HCT116 (cell line): Measurements from ENCODE around the gene BCL11B.

Source experiments
- CTCF ChIP-seq, 3 experiments: fragments of 200-600 bp in 1 of 3; sonication (generic) in 1 of 3; IDR thresholded peaks in 2 of 3; conservative IDR thresholded peaks in 1 of 3; 2 replicates each; pipeline ENCODE4 v1.5.1; 2012 to 2017; ENCODE audit warnings: low read depth in 2 of 3, low read length in 2 of 3, antibody characterized with exemption in 1 of 3, borderline replicate concordance in 1 of 3, control low read depth in 1 of 3, mild to moderate bottlenecking in 1 of 3, mixed read lengths in 1 of 3, mixed run types in 1 of 3, moderate library complexity in 1 of 3; ENCODE audit not compliant: insufficient read depth in 1 of 3
- MAX ChIP-seq: IDR thresholded peaks from 2 replicates; pipeline ENCODE4 v1.6.1; 2012
- POLR2A ChIP-seq: IDR thresholded peaks from 2 replicates; pipeline ENCODE4 v1.7.0; 2011; ENCODE audit warnings: borderline replicate concordance; ENCODE audit not compliant: insufficient read depth, insufficient read length; ENCODE audit errors: extremely low read depth
- RAD21 ChIP-seq: IDR thresholded peaks from 2 replicates; pipeline ENCODE4 v1.6.1; 2012; ENCODE audit warnings: low read depth, mild to moderate bottlenecking

GRCh38 chr14:99244367-99244901 lies 27.6 kb downstream of the BCL11B start:
- no peak for TF ChIP-seq CTCF (IDR thresholded peaks at IDR 0.05 in 2 of 3, conservative IDR thresholded peaks at IDR 0.05 in 1 of 3; ENCODE audit: borderline replicate concordance in 1 of 3, insufficient read depth in 1 of 3, low read depth in 2 of 3, low read length in 2 of 3)
- TF ChIP-seq MAX = no peak
- no peak for TF ChIP-seq POLR2A
- TF ChIP-seq RAD21 = no peak
